NCI-H774 (cell line): ENCODE measurements around the gene ATIC.
"Not testable (repeated sequence)": the region's sequence is repeated elsewhere in the genome, so short reads cannot be mapped to it uniquely, and the experiment has no call there.

ENCODE experiments used
- DNase-seq: peaks from one replicate; lab custom pipeline; 2025; lab: John Stamatoyannopoulos, UW

ATIC gene

DNA sequence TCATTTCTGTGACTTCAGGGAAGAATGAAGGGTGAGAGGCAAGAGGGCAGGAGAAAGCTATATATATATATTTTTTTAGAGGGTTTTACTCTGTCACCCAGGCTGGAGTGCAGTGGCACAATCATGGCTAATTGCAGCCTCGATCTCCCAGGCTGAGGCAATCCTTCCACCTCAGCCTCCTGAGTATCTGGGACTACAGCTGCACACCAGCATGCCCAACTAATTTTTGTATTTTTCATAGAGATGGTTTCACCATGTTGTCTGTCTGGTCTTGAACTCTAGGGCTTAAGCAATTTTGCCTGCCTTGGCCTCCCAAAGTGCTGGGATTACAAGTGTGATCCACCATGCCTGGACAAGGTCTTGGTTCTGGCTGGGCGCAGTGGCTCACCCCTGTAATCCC, 3.4 kb downstream of the ATIC start:
- no peak for DNase-seq

DNA sequence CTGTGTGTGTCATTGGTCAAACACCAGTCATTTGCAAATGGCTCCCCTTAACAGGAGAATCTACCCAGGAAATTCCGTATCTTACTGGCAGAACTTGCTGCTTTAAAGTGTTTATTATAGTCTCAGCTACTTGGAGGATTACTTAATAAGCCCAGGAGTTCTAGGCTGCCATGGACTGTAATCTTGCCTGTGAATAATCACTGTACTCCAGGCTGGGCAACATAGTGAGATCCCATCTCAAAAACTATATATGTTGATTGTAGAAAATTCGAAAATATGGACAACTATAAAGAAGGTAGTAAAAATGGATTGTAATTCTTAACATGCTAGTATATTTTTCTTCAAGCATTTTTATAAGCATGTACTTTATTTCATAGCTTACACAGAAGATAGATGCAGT, 4.5 kb downstream of the ATIC start:
- DNase-seq: no peak

DNA sequence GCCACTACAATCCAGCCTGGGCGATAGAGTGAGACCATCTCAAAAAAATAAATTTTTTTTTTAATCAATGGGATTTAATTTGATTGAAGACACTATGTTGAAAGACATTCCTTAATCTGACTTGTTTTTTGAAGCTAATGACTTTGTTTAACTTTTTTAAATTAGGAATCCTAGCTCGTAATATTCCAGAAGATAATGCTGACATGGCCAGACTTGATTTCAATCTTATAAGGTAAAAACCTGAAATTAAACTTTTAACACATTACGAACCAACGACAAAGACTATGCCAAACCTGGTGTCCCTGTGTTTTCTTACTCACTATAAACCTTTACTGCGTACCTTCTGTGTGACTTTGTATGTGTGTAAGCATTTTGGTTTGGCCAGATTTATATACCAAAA, 7.6 kb downstream of the ATIC start:
- DNase-seq: no peak

DNA sequence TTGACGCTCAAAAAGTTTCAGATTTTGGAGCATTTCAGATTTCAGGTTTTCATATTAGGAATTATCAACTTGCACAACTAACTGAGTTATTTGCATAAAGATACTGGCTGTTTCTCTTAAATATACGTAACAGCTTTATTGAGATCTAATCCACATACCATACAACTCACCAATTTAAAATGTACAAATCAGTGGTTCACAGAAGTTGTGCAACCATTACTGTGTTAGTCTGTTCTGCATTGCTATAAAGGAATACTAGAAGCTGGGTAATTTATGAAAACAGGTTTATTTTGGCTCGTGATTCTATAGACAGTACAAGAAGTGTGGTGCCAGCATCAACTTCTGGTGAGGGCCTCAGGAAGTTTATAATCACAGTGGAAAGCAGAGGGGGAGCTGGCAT, 8.2 kb downstream of the ATIC start:
- no peak for DNase-seq

DNA sequence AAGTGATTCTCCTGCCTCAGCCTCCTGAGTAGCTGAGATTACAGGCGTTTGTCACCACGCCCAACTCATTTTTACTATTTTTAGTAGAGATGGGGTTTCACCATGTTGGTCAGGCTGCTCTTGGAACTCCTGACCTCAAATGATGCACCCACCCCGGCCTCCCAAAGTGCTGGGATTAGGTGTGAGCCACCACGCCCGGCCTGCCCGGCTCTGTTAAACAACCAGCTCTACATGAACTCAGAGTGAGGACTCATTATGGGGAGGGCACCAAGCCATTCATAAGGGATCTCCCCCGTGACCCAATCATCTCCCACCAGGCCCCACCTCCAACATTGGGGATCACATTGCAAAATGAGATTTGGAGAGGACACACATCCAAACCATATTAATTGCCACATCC, 8.8 kb downstream of the ATIC start:
- DNase-seq: no peak

DNA sequence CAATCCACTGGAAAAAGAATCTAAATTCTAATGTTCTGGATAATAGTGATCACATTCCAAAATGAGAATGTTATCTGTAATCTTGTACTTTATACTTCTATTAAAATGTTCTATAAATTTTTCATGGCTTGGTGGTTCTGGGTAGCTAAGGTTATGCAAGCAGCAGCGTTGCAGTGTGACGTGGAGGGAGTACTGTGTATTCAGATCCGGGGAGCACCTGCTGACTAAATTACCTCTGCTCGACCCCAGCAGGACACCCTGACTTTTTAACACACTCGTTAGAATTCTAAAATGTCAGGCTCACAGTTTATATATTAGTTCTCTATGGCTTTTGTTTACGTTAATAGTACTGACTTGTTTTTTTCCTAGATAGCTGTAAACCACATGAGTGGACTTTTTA, 13.0 kb downstream of the ATIC start:
- DNase-seq: peak; percentile 27

DNA sequence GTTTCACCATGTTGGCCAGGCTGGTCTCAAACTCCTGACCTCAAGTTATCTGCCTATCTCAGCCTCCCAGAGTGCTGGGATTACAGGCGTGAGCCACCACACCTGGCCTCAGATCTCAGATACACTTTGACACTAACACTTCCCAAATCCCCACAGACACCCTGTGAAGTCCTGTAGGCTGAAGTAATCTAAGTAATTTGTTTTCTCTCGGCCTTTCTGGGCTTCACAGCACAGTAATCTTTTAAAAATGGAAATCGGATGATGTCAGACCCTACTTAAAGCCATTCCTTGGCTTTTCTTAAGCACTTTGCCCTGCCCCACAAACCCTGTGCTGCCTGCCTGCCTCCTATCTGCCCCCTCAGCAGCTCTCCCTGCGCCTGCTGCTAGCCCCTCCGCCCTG, 16.2 kb downstream of the ATIC start:
- DNase-seq: no peak

DNA sequence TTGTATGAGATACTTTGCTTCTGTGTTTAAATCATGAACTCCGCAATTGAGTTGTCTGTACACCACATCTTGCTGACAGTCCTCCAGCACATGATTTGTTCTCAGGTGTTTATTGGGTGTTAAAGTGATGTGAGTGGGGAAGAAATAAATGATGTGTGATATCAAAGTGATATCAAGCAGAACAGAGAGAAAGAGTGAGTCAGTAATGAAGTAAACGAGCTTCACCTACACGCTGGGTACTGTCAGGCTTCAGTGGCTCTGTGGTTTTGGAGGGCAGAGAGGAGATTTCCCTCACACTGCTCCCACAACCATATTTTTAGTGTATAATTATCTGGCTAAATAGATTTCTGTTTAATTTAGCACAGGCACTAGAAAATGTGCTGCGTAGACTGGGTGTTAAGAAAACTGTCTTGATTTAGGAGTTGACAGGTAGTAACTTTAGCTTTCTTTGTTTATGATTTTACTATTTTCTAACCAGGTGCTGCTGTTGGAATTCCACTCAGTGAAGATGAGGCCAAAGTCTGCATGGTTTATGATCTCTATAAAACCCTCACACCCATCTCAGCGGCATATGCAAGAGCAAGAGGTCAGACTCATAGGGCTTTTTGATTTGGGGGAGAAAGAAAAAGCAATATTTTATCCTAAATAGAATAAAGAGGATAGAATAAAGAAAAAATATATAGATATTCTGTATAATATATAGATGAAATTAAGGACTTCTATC, 21.2 kb downstream of the ATIC start:
- DNase-seq: no peak

DNA sequence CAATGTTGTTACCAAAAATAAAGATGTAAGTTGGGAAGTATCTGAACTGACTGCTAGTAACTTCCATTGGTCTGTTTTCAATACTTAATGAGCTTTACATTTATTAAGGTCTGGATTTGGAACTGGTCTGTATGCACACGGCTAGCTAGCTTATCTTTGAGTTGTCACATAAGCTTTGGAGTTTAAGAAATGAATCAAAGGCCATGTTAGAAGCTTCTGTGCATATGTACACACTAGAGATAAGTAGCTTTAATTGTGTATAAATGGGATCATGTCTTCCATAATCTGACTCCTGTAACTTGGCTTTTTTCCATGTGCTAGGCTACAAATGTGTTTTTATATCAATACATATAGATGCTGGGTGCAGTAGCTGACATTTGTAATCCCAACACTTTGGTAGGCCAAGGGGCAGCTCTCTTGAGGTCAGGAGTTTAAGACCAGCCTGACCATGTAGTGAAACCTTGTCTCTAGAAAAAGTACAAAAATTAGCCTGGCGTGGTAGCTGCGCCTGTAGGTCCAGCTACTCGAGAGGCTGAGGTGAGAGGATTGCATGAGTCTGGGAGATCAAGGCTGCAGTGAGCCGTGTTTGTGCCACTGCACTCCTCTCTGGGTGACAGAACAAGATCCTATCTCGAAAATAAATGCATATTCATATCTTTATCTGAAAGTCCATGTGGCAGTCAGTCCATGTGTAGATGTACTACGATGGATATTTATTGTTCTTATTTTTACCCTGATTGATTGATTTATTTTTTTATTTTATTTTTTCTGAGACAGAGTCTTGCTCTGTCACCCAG, 27.2 kb downstream of the ATIC start:
- DNase-seq: no peak

DNA sequence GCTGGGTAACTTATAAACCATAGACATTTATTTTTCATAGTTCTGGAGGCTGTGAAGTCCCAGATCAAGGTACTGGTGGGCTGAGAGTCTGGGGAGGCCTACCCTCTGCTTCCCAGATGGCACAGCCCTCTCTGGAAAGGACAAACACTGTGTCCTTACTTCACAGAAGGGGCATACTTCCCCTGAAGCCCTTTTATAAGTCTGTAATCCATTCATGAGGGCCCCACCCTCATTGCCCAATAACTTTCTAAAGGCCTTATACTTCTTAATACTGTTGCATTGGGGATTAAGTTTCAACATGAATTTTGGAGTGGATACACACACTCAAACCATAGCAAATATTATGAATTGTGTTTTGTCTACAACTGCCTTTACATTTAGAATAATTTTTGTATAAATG, 36.0 kb downstream of the ATIC start:
- no peak for DNase-seq

DNA sequence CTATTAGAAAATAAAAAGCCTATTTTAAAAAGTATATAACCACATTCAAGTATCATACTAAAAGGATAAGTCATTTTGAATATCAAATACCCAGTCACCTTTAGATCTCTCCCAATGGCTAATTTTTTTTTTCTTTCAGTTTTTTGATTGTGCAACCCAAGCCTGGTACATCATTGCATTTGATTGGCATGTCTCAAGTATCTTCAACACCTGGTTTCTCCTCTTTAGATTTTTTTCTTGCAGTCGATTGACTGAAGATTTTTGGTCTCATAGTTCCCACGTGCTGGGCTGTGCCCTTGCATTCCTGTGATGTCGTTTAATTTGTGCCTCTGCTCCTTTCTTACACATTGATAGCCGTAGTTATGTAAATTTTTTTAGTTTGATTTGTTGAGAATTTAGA, 40.7 kb downstream of the ATIC start:
- DNase-seq: no peak

DNA sequence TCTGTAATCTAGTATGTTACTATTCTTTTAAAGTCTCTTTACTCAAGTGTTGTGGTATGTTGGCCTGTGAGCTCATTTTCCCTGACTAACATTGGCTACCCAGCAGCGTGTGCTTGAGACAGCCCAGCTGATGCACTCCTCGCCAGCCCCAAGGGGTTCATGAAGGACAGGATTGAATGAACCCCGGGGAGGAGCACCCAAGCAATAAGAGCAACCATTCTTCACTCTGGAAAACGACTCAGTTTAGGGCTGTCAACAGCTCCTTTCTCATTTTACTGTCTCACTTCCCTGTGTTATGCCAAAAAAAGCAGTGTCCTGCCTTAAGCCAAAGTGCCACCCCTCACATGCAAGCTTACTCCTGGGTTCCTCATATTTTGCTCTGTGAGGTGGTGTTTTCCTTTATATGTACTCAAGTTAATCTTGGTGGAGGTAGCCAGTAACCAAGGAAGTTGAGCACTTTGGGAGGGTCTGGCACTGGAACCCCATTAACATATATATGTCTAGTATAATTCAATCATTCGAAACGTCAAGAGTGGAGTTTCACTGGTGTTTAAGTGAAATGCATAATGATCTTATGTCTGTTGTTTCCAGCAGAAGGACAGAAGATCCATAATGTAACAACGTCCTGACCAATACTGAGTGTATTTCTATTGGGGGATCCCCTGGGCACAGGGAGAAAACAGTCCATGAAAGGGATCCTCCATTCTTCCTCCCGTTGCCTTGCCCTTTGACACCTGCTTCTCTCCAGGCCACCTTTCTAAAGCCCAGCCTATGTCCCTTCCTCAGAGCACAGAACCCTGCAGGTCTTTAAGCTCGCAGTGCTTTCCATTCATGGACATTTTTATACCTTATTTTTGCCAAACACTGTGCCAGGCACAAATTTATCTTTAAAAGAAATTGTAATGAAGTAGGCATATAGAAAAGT, 43.2 kb downstream of the ATIC start:
- no peak for DNase-seq

DNA sequence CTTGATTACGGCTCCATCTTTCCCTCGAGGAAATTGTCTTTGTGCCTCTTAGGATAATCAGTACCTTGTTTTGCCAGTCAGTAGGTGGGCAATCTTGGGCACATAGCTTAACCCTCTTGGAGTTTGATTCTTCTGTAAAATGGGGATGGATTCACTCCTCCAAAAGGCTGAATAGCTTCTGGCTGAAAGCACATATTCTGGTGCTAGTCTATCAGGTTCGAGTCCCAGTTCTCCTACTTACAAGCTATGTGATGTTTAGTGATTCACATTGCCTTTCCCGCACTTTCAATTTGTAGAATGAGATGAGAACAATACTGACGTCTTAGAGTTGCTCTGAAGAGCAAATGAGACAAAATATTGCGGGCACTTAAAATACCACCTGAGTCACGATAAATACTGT, 43.9 kb downstream of the ATIC start:
- DNase-seq: no peak

DNA sequence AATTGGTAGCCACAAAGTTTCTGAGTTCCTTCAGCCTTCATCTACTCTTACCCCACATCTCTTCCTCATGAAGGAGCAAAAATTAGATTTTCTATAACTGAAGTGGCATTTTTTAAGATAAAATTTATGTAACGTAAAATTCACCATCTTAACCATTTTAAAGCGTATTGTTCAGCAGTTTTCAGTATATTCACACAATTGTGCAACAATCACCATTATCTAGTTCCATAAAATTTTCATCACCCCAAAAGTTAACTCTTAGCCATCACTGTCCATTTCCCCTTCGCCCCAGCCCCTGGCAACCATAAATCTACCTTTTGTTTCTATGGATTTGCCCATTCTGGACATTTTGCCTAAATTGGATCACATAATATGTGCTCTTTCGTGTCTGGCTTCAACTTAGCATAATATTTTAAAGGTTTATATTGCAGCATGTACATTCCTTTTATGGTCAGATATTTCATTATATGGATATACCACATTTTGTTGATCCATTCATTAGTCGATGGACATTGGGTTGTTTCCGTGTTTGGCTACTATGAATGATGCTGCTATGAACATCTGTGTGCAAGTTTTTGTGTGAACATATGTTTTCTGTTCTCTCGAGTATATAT, 44.6 kb downstream of the ATIC start:
- DNase-seq: no peak

DNA sequence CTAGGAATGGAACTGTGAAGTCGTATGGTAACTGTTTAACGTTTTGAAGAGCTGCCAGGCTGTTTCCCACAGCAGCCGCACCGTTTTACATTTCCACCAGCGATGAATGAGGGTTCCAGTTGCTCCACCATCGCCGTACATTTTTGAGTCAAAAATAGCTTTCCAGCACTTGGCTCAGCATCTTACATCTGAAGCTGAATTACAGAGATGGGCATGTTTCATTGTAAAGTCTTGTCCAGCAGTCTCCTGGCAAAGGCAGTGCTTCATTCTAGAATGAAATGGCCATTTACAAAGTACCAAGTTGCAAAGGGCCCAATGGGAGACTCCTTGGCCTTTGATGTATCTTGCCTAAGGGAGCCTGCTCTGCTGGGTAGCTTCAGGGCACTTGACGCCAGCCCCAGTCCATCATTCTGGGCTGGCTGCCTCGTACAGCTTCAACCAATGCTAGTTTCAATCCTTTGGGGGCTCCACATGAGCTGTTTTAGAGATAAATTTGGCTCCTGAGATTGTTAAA, 45.1 kb downstream of the ATIC start:
- DNase-seq: no peak

DNA sequence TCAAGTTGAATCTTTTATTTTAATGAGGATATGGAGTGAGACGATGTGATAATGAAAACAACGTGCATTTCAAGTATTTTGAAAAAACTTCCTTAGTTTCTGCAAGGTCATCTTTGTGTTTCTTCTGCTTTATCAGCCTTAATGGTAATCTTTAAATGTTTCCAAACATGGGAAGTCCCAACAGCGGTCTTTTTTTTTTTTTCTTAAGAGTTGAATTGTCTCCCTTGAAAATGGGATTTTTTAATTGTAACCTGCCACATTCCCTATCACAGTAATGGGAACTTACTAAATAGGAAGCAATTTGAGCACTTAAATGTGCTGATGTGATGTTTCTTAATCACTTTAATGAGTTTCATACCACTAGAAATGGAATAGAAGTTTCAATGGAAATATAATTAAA, 45.8 kb downstream of the ATIC start:
- no peak for DNase-seq

DNA sequence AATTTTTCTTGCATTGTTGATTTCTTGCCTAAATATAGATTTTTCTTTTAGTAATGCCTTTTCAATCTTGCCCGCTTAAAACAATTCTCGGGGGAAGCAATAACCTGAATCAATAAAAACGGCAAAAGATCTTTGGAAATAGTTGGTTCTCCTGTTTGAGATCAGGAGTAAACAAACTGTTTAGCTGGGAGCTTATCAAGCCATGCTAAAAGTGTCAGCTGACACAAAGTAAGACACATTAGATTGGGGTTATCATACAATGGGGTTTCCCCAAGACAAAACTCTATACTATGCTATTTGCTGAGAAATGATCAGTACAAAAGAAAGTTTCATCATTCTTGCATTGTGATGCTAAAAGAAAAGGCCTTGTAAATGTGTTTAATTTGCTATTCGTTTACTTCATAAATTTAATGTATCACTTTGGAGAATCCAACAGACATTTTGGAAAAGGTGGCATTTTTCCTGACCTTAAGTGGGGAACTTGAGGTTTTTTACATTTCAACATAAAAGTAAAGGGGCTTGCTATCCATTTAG, 46.5 kb downstream of the ATIC start:
- DNase-seq: no peak

DNA sequence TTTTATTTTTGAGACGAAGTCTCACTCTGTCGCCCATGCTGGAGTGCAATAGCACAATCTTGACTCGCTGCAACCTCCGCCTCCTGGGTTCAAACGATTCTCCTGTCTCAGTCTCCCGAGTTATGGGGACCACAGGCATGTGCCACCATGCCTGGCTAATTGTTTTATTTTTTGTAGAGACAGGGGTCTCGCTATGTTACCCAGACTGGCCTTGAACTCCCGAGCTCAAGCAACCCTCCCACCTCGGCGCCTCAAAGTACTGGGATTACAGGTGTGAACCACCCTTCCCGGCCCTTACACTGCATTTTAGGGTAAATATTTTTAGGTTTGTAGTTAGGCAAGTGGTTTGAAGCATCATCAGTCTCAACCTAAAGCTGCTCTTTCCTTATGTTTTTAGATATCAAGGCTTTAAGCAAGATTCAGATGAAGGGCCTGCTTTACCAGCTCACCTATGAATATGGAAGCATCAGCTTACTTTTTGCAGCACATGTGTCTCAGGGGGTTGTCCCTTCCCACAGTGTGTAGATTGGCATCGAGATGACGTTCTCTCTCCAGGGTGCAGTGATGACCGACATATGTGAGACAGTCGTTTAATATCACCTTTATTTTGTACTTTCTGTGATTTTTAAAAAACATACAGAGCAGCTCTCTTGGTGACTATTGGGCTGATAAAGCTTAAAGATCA, 47.2 kb downstream of the ATIC start:
- DNase-seq: no peak

DNA sequence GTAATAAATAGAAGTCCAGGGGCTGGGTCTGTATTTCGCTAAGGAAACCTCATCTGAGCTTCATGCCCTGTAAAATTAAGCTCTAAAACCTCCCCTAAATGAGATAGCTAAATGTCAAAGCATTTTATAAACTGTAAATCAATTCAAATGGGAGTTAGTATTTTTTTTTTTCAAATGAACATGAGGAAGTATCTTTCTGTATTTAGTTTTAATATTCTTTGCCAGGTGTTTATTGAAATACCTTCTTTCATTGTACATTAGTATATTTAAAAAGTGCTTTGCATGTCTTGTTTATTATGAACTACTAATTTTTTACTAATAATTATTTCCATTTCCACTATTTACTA, 47.7 kb downstream of the ATIC start:
- DNase-seq: no peak

DNA sequence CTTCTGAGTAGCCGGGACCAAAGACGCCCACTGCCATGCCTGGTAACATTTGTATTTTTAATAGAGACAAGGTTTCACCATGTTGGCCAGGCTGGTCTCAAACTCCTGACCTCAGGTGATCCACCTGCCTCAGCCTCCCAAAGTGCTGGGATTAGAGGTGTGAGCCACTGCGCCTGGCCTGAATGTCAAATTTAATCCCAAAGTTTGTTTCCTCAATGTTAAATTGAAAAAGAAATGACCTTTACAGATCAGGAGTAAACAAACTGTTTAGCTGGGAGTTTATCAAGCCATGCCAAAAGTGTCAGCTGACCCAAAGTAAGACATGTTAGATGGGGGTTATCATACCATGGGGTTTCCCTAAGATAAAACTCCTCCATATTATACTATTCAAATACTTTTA, 48.2 kb downstream of the ATIC start:
- DNase-seq: not testable (repeated sequence)

DNA sequence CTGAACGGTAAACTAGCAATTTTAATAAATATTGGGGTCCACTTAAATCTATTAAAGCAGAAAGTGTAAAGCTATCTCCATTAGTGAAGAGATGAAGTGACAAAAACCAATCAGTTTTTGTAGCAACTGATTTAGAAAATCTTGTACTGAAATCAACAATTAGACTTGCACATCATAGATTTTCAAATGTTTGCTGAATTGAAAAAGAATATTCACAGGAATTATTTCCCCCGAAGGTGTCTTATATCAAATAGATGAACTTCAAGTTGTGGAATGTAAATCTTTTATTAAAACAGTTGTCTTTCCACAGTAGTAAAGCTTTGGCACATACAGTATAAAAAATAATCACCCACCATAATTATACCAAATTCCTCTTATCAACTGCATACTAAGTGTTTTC, 48.7 kb downstream of the ATIC start:
- no peak for DNase-seq
